Mammary epithelial cell (primary cell): ENCODE results near the gene FOSL1.

Experiments used
- EZH2 ChIP-seq: IDR thresholded peaks from 2 replicates; pipeline ENCODE4 v1.6.1; 2012; ENCODE audit warnings: low read length, inconsistent platforms, borderline replicate concordance
- TF ChIP-seq, protein P1 (sequence below), 2 donors: IDR thresholded peaks in 1 of 2; conservative IDR thresholded peaks in 1 of 2; 2 replicates each; pipeline ENCODE4 v1.5.1; 2011 to 2012; ENCODE audit warnings: inconsistent platforms in 2 of 2, low read length in 2 of 2, mild to moderate bottlenecking in 2 of 2, control low read depth in 1 of 2, low read depth in 1 of 2; ENCODE audit not compliant: insufficient read depth in 1 of 2; ENCODE audit errors: extremely low read depth in 1 of 2

GRCh38 chr11:65886826-65887722 lies 13.1 kb downstream of the FOSL1 start:
- TF ChIP-seq, protein P1, sequence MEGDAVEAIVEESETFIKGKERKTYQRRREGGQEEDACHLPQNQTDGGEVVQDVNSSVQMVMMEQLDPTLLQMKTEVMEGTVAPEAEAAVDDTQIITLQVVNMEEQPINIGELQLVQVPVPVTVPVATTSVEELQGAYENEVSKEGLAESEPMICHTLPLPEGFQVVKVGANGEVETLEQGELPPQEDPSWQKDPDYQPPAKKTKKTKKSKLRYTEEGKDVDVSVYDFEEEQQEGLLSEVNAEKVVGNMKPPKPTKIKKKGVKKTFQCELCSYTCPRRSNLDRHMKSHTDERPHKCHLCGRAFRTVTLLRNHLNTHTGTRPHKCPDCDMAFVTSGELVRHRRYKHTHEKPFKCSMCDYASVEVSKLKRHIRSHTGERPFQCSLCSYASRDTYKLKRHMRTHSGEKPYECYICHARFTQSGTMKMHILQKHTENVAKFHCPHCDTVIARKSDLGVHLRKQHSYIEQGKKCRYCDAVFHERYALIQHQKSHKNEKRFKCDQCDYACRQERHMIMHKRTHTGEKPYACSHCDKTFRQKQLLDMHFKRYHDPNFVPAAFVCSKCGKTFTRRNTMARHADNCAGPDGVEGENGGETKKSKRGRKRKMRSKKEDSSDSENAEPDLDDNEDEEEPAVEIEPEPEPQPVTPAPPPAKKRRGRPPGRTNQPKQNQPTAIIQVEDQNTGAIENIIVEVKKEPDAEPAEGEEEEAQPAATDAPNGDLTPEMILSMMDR (conservative IDR thresholded peaks at IDR 0.05 in 1 of 2, IDR thresholded peaks at IDR 0.05 in 1 of 2; ENCODE audit: extremely low read depth in 1 of 2, insufficient read depth in 1 of 2, low read depth in 1 of 2, low read length in 2 of 2) = no peak
- TF ChIP-seq EZH2 = no peak
